Subcutaneous abdominal adipose tissue (tissue), 5 donors: ENCODE measurements around the gene HRG.

Experiments used
- H3K27ac ChIP-seq: one replicate; pipeline ENCODE4 v1.7.0; 2013; ENCODE audit warnings: low read depth, mild to moderate bottlenecking, inconsistent platforms, low read length, moderate library complexity
- H3K27me3 ChIP-seq, 5 donors: one replicate each; pipeline ENCODE4 v1.7.0; 2013; ENCODE audit warnings: low read length in 5 of 5, inconsistent platforms in 1 of 5; ENCODE audit not compliant: control insufficient read depth in 5 of 5, insufficient read depth in 4 of 5
- H3K36me3 ChIP-seq, 5 donors: one replicate each; pipeline ENCODE4 v1.7.0; 2013; ENCODE audit warnings: low read length in 5 of 5; ENCODE audit not compliant: control insufficient read depth in 5 of 5, insufficient read depth in 5 of 5
- H3K4me1 ChIP-seq, 5 donors: one replicate each; pipeline ENCODE4 v1.7.0; 2013; ENCODE audit warnings: low read length in 5 of 5, mild to moderate bottlenecking in 3 of 5, moderate library complexity in 1 of 5; ENCODE audit not compliant: control insufficient read depth in 5 of 5, insufficient read depth in 5 of 5
- H3K4me3 ChIP-seq, 5 donors: one replicate each; pipeline ENCODE4 v1.7.0; 2013; ENCODE audit warnings: low read length in 5 of 5, low read depth in 1 of 5
- H3K9ac ChIP-seq, 5 donors: one replicate each; pipeline ENCODE4 v1.7.0; 2013; ENCODE audit warnings: low read length in 5 of 5, mild to moderate bottlenecking in 4 of 5, moderate library complexity in 3 of 5
- H3K9me3 ChIP-seq, 5 donors: one replicate each; pipeline ENCODE4 v1.7.0; 2013; ENCODE audit warnings: low read length in 5 of 5; ENCODE audit not compliant: control insufficient read depth in 5 of 5
- donor health status: healthy.
- donor health status: healthy.
- donor health status: healthy.
- donor health status: healthy.
- donor health status: healthy.

HRG gene

GRCh38 chr3:186648851-186649250 lies 17.0 kb upstream of the HRG start:
- Histone ChIP-seq H3K9ac (no peak overlapping the region), H3K4me3 (no peak overlapping the region), H3K36me3 (no peaks in the 10 kb centered on the region), H3K27ac (no peak overlapping the region), H3K4me1 (no peaks in the 10 kb centered on the region), H3K9me3 (no peaks in the 10 kb centered on the region), H3K27me3 (peaks cover 0 to 4% (median under 1%) of the 10 kb centered on the region in 5 donors)

- Histone ChIP-seq H3K27ac (no peak overlapping the region), H3K4me1 (no peaks in the 10 kb centered on the region), H3K9me3 (peaks cover 0 to 6% (median 0%) of the 10 kb centered on the region in 5 donors)
Observed at GRCh38 chr3:186651678-186652215, 14.1 kb upstream of the HRG start.

GRCh38 chr3:186653080-186653707 lies 12.6 kb upstream of the HRG start:
- Histone ChIP-seq H3K9ac (no peak overlapping the region), H3K27ac (no peak overlapping the region), H3K4me1 (no peaks in the 10 kb centered on the region), H3K9me3 (peaks cover 0 to 6% (median 0%) of the 10 kb centered on the region in 5 donors), H3K36me3 (no peaks in the 10 kb centered on the region), H3K27me3 (peaks cover 0 to 5% (median 3%) of the 10 kb centered on the region in 5 donors), H3K4me3 (no peak overlapping the region)

More at GRCh38 chr3:186651678-186652215, 14.1 kb upstream of the HRG start:
- Histone ChIP-seq H3K36me3 (no peaks in the 10 kb centered on the region), H3K9ac (no peak overlapping the region), H3K27me3 (peaks cover 0 to 5% (median 3%) of the 10 kb centered on the region in 5 donors), H3K4me3 (no peak overlapping the region)

- Histone ChIP-seq H3K27me3 (peaks cover 0 to 5% (median 3%) of the 10 kb centered on the region in 5 donors), H3K9ac (no peak overlapping the region), H3K27ac (no peak overlapping the region), H3K9me3 (peaks cover 0 to 6% (median 0%) of the 10 kb centered on the region in 5 donors), H3K36me3 (no peaks in the 10 kb centered on the region), H3K4me1 (no peaks in the 10 kb centered on the region), H3K4me3 (no peak overlapping the region)
Observed at GRCh38 chr3:186653984-186654383, 11.8 kb upstream of the HRG start.

GRCh38 chr3:186663361-186664118 lies 2.3 kb upstream of the HRG start:
- H3K4me1 ChIP-seq = no peaks in the 10 kb centered on the region
- peaks cover 8 to 14% (median 10%) of the 10 kb centered on the region in 5 donors for H3K27me3 ChIP-seq
- no peaks in the 10 kb centered on the region for H3K36me3 ChIP-seq
- no peak overlapping the region for H3K27ac ChIP-seq
- H3K9ac ChIP-seq = no peak overlapping the region
- no peaks in the 10 kb centered on the region for H3K9me3 ChIP-seq
- H3K4me3 ChIP-seq = no peak overlapping the region

GRCh38 chr3:186664119-186664495 lies 1.7 kb upstream of the HRG start:
- peaks cover 8 to 14% (median 10%) of the 10 kb centered on the region in 5 donors for H3K27me3 ChIP-seq
- no peaks in the 10 kb centered on the region for H3K36me3 ChIP-seq
- H3K4me3 ChIP-seq = no peak overlapping the region
- H3K27ac ChIP-seq = no peak overlapping the region
- H3K9me3 ChIP-seq = no peaks in the 10 kb centered on the region
- no peaks in the 10 kb centered on the region for H3K4me1 ChIP-seq
- no peak overlapping the region for H3K9ac ChIP-seq

- Histone ChIP-seq H3K9ac (no peak overlapping the region), H3K9me3 (no peaks in the 10 kb centered on the region), H3K36me3 (no peaks in the 10 kb centered on the region), H3K4me1 (no peaks in the 10 kb centered on the region), H3K27me3 (peaks cover 8 to 14% (median 10%) of the 10 kb centered on the region in 5 donors), H3K27ac (no peak overlapping the region), H3K4me3 (no peak overlapping the region)
Observed at GRCh38 chr3:186664506-186664905, 1.3 kb upstream of the HRG start.

- Histone ChIP-seq H3K27ac (no peak overlapping the region), H3K4me3 (no peak overlapping the region)
Observed at GRCh38 chr3:186668426-186668825, 2.6 kb downstream of the HRG start.

GRCh38 chr3:186669378-186670084 lies 3.7 kb downstream of the HRG start:
- no peak overlapping the region for H3K9ac ChIP-seq
- no peak overlapping the region for H3K27ac ChIP-seq
- no peaks in the 10 kb centered on the region for H3K4me1 ChIP-seq
- H3K36me3 ChIP-seq = no peaks in the 10 kb centered on the region
- no peak overlapping the region for H3K4me3 ChIP-seq
- H3K27me3 ChIP-seq = peaks cover 9 to 10% (median 9%) of the 10 kb centered on the region in 5 donors
- no peaks in the 10 kb centered on the region for H3K9me3 ChIP-seq

More at GRCh38 chr3:186668426-186668825, 2.6 kb downstream of the HRG start:
- no peak overlapping the region for H3K9ac ChIP-seq
- H3K4me1 ChIP-seq = no peaks in the 10 kb centered on the region
- no peaks in the 10 kb centered on the region for H3K9me3 ChIP-seq
- peaks cover 8 to 14% (median 10%) of the 10 kb centered on the region in 5 donors for H3K27me3 ChIP-seq
- H3K36me3 ChIP-seq = no peaks in the 10 kb centered on the region
